Right kidney (tissue), 1 donor: Measurements from ENCODE around the gene VAT1L.

Experiments used
- DNase-seq: peaks from one replicate; pipeline ENCODE4 v3.0.0-alpha.2; 2016

The VAT1L gene

GRCh38 chr16:77834635-77835540, 46.5 kb downstream of the VAT1L start:
- peak; percentile 29 for DNase-seq

DNA sequence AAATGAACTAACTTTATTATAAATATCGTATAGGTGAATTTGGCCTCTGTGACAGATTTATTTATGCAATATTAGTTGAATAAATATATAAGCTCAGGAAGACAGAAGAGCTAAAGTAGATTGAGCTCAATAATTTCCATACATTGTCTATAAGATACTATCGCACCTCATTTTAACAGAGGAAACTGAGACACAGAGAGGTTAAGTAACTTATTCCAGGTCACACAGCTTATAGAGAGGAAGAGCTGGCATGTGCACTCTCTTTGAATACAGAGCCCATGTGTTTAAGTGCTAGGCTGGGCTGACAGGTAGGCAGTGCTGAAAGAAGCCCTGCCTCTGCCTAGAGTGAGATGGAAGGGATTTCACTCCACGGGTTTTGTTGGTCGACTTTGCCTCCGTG, 48.4 kb downstream of the VAT1L start:
- no peak for DNase-seq

DNA sequence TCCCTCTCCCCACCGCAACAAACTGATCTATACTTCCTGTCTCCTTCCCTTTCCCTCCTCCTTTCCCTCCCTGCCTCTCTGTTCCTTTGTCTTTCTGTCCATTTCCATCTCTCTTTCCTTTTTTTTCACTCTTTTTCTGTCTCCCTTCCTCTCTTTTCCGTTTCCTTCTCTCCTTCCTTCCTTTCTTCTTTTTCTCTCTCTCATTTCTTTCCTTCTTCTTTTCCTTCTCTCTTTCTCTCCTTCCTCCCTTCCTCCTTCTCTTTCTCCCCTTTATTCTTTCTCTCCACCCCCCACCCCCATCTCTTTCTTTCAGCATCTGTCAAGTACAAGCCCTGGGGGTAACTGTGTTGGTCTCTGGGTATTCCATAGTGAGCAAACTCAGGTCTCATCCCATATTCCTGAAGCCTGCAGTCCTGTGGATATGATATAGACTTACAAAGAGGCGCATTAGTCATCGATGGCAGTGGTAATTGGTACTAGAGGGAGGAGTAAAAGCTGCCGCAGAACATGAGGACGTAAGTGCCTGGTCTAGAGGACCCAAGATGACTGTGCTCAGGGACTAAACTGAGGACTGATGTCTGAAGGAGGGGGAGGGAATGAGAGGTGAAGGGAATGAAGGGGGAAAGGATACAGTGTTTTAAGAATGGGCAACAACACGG, 50.4 kb downstream of the VAT1L start:
- DNase-seq = no peak

GRCh38 chr16:77840093-77840492, 51.7 kb downstream of the VAT1L start:
- no peak for DNase-seq

GRCh38 chr16:77840673-77841501, 52.5 kb downstream of the VAT1L start:
- no peak for DNase-seq

DNA sequence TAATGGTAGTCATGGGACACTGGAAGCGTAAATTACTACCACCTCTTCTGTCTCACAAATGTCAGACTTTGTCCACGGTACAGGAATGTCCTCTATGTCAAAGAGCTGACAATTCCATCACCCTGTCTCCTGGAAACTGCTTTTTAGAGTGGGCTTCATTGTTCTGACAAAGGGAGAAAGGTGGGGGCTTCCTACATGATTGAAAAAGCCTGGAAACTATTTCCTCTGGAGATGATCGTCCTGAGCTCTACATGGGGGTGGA, 53.1 kb downstream of the VAT1L start:
- DNase-seq = no peak

GRCh38 chr16:77842468-77842867, 54.1 kb downstream of the VAT1L start:
- no peak for DNase-seq

DNA sequence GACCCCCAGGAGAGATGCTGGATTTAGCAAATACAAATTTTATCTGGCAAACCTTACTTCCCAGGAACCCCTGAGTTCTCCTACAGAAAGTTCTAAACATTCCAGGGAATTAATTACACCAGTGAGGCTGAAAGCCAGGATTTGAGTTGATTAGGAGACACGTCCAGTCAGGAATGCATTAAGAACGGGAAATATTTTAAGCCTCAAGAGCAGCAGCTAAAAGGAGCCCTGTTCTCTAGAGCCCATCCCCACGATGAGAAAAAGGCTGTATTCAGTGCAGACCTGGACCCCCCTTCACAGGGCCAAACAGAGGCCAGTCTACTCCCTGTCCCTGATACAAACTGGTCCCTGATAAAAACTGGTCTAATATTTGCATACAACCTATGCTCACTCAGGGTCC, 55.0 kb downstream of the VAT1L start:
- DNase-seq = no peak

DNA sequence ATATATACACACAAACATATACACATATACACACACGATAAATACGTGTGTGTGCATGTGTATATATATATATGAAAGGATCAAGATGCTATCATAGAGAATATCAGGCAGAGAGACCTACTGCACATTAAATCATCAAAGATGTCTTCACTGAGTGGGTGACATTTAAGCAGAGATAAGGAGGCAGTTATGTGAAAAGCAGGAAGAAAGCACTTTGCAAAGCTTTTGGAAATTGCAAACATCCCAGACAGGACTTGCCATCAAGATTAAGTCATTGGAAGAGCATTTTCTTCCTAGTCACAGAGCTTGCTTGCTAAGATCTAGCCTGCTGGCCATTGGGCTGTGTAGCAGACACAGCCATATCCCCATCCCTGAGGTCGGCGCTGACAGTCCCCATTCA, 56.4 kb downstream of the VAT1L start:
- DNase-seq = no peak

DNA sequence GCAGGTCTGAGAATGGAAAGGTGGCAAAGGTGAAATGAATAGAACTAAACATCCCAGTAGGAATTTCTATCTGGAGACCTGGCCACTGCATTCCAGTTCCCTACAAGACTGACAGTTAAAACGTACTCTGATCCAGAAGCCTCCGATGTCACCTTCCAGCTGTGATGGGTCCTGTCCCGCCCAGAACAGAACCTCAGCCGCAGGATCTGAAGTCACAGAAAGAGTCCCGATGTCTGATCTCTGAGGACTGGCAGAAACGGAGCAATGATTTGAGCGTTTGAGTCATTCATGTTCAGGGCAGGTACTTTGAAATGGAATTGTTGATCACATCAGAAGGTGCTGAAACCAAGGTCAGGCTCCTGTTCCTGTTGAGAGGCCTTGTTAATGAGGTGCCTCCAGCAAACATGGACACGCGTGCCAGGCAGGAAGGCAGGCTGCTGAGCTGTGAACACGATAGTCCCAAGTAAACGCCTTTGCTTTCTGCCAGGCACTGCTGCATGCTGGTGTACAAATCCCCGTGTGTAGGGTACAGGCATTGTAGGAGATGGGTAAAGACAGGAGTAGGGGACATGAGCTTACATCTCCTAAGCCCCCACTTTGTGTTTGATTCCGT, 61.4 kb downstream of the VAT1L start:
- DNase-seq = no peak

- DNase-seq = no peak
Observed at GRCh38 chr16:77850636-77851333, 62.4 kb downstream of the VAT1L start.

- DNase-seq = no peak
Observed at GRCh38 chr16:77853161-77853560, 64.8 kb downstream of the VAT1L start.

GRCh38 chr16:77856438-77857160, 68.2 kb downstream of the VAT1L start:
- DNase-seq = no peak

DNA sequence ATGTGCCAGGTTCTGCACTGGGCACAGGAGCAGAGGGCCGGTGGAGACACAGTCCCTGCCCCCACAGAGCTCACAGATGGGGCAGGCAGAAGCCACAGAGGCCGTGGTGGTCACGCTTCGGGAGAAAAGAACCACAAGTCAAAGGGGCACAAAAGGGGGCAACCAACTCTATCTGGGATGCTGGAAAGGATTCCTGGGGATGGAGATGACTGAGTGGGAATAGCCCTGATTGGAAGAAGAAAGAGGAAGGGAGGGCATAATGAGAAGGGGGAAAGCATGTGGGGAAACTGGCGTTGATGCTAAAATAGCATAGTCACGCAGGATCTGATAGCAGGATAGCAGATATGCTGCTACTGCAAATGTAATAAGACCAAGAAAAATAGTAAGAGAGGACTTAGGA, 69.7 kb downstream of the VAT1L start:
- DNase-seq = no peak

GRCh38 chr16:77859493-77860232, 71.3 kb downstream of the VAT1L start:
- no peak for DNase-seq

DNA sequence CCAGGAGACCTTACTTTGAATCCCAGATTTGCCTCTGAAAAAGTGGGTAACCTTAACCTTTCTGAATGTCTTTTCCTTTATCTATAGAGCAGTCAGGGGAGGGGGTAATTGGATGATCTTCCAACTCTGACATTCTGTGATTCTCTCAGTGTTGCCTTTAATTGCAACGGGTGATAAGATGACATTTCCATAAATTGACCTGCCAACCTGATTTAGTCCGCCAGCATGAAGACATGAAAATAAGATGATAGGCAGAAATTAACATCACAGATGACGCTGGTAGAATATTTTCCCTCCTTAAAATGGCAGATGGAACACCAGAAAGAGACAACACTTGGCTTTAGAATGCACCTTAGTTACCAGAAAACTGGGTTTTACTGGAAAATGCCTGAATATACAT, 72.6 kb downstream of the VAT1L start:
- no peak for DNase-seq

- no peak for DNase-seq
Observed at GRCh38 chr16:77863250-77863649, 74.9 kb downstream of the VAT1L start.

GRCh38 chr16:77866752-77867151, 78.4 kb downstream of the VAT1L start:
- no peak for DNase-seq

GRCh38 chr16:77868052-77868451, 79.7 kb downstream of the VAT1L start:
- DNase-seq = no peak

- DNase-seq = no peak
Observed at GRCh38 chr16:77868478-77868877, 80.1 kb downstream of the VAT1L start.
